NCI-H226 (cell line): Measurements from ENCODE around the gene GRIK2.

Experiments
- DNase-seq: peaks from one replicate; pipeline ENCODE4 v3.0.0-alpha.2; 2015

GRIK2 gene

DNA sequence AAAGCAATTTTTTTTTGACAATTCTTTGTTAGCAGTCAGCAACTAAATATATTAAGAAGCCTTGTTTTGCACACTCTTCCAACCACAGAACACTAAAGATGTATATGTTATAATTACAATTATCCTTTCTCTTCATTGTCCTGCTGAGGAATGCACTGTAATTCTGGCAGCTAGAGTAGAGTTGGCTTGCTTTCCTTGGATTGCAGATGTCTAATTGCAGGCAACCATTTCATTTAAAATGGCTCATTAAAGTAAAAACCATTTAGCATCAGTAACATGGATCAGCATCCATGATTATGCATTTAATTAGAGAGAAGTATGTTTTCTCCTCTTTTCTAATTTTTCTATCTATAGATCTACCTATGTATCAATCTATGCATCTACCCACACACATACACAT, 335.4 kb downstream of the GRIK2 start:
- no peak for DNase-seq

DNA sequence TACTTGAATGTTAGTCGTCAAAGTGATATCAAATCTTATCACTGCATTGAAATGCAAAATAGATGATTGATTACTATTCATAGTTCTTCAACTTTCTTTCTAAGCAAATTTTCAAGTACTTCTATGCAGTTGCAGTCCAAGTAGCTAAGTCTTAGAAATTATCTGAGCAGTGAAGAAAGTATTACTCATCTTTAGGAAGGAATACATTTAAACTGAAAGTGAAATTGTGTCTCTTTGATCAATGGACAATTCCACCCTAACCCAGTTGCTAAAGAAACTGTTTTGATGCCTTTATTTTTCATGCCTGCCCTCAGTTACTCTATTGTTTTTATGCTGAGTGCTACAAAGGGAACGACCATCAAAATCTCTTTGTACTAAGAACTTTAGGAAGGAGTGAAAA, 337.4 kb downstream of the GRIK2 start:
- DNase-seq = no peak

DNA sequence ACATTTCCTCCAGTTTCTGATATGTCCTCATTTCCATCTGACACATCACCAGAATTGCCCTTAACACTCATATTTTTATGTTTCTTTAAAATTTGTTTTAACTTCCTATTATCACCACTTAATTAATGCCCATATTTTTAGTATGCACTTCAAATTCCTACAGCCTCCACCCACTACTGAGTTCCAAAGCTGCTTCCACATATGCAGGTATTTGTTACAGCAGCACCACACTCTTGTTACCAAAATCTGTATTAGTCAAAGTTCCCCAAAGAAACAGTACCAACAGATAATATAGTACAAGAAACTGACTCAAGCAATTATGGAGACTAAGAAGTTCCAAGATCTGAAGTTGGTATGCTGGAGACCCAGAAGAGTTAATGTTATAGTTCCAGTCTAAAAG, 340.4 kb downstream of the GRIK2 start:
- no peak for DNase-seq

DNA sequence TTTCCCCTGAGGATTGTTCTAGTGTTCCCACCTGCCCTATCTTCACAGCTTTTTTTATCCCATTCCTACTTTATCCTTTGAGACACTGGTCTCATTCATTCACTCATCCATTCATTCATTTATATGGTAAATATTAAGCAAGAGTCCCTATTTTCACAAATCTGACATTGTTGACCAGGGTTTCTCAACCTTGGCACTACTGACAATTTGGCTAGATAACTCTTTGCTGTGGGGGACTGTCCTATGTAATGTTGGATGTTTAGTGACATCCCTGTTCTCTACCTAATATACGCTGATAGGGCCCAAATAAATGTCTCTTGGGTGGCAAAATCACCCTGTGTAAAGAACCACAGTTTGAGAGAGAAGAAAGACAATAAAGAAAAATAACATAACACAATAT, 345.0 kb downstream of the GRIK2 start:
- DNase-seq = no peak

DNA sequence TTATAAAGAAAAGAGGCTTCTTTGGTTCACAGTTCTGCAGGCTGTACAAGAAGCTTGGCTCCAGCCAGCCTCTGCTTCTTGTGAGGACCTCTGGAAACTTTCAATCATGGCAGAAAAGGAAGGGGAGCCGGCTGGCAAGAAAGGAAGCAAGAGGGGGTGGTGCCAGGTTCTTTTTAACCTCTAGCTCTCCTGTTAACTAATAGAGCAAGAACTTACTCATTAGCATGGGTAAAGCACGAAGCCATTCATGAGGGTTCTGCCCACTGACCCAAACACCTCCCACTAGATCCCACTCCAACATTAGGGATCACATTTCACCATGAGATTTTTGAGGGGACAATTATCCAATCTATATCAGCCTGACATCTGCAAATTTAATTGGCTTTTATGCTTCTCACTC, 347.1 kb downstream of the GRIK2 start:
- DNase-seq = no peak

DNA sequence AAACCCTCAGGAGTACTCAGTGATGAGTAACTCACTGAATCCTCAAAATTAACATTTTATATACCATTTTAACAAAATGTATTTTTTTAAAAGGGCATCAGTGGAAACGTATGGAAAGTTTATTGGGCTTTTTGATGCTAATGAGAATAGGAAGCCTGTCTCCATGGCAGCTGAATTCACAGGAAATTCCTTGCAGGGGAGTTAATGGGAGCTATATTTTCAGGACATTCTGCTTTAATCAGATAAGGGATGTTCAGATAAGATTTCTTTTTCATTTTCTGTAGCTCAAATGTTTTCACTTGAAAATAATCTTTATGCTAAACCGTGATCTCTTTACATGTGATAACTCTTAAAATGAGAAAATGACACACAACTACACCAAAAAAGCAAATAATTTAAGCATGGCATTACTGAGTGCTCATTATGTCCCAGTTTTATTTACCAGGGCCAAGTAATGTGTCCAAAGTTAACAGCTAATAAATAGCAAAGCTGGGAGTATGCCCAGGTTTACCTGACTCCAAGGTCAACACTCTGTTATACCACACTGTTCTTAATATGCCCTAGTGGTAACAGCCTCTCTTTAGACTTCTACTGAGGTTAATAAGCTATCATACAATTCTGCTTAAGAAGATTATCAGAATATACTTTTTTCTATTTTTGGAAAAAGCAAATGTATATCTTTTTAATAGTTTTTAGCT, 348.1 kb downstream of the GRIK2 start:
- no peak for DNase-seq

DNA sequence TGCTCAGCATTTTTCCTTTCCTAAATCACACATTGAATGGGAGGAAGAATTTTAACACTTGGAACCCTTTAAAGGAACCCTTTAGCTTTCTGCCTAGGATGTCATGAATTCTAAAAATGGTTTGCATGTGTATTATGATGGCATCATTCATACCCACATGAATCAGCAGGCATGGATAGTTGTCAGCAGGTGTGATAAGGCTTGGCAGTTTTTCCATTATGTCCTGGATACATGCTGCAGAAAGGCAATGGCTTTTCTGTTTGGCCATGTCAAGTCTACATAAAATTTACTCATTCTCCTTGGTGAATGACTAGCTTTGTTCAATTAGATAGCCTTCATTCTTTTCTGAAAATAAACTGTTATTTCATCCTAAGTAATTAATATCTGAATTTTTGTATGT, 353.7 kb downstream of the GRIK2 start:
- DNase-seq = peak; percentile 81

DNA sequence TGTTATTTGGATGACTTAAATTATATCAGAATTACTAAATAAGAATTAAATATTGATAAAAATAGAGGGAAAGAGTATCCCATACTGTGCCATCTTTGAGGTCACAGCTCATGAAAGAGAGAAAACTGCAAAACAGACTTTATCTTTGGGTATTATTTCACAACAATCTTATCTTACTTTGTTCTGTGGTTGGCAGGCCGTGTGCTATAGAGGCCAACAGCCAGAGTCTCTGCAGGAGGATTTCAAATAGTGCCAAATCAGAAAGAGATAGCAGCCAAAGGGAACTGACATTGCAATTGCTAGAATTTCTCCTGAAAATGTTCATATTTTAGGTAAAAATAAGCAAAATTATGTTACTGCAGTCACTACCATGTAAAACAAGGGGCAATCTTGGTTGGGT, 354.2 kb downstream of the GRIK2 start:
- DNase-seq = peak; percentile 75

DNA sequence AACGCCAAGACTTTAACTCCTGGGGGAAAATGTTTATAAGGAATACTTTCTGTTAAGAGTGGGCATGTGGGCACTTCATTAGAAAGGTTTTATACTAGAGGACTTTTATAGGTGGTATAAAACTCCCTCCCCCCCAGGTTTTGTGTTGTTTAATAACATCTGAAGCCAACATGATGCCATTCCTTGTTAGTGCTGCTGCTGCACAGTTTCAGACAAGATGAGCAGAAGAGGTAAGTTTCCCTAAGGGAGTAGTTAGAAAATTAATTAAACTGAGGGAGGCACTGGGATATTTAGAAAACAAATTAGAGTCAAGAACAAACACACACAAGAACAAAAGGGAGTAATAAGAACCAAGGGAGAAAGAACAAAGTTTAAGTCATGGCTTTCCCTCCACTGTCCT, 362.4 kb downstream of the GRIK2 start:
- no peak for DNase-seq

DNA sequence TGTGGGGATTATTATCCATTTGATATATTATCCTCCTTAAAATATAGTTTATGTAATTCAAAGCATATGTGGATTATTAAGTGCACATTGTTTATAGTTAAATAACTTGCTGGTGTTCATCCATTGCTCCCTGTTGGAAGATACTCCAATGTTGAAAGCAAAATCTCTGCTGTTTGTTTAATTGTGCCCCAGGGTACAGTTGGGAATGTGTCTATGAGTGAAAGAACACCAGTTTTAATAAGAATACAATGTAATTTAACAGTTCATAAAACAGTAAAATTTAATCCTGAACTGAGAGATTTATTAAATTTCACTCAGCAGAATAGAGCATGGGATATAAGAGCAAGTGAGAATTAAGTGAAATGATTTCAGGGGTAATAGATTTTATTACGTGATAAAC, 364.9 kb downstream of the GRIK2 start:
- DNase-seq = no peak

DNA sequence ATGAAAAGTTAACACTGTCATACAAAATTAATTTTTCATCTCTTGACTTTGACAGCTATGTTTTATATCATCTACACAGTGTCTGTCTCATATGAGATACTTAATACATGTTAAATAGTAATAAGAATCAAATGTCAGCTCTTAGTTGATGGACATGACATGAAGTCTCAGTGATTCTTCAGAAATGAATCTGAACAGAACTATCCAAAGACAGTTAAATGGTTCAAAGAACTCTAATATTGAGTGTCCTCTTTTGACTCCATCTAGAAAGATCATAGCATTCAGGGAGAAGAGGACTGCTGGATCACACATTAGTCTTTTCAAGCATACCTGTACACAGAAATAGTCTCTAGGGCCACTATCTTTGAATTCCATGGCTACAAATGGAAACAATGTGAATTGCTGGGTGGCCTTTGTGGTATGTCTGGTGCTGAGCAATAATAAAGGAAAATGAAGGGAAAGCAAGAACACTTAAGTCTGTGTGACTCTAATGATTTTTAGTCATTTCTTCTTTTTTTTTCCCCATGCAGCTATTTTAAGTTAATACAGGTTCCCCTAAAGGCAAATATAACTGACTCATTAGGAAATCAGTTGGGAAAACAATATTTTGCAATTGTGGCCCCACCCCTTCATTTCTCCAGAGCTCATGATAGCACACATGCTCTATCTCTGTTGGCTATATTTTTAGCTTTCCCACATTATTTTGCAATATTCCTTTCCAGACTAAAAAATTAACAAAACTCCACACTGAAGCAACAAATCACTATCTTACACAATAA, 367.5 kb downstream of the GRIK2 start:
- DNase-seq = peak; percentile 79

DNA sequence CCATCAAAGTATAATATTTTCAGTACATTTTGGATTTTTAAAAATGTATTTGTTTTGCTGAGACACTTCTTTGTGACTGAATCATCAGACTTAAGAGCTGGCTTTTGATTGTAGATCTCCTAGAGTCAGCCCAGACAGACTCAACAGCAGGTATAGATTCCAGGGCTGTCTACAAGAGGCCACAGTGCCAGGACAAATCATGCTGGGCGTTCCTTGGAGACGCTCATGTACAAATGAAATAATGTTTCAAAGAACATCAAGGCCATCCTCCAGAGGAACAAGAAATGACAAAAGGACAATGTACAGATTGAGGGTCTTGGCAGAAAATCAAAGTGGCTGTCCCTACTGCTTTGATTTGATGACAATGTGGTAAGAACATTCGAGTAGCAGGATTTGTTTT, 369.3 kb downstream of the GRIK2 start:
- DNase-seq = no peak

DNA sequence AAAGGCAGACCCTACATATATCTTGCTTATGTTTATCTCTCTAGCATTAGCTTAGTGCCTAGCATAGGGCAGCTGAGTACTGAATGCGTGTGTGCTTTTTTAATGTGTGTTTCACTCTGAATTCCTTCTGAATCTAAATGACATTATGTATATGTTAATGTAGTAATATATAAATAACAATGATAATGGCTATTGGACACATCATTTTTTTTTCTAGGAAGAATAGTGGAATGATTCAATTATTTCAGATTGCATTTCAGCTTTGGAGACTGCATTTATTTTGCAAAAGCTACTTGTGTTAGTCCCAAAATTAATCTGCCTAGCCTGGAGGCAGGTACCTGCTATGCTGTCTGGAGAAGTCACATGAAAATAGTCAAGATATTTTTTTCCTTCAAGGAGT, 371.8 kb downstream of the GRIK2 start:
- no peak for DNase-seq

DNA sequence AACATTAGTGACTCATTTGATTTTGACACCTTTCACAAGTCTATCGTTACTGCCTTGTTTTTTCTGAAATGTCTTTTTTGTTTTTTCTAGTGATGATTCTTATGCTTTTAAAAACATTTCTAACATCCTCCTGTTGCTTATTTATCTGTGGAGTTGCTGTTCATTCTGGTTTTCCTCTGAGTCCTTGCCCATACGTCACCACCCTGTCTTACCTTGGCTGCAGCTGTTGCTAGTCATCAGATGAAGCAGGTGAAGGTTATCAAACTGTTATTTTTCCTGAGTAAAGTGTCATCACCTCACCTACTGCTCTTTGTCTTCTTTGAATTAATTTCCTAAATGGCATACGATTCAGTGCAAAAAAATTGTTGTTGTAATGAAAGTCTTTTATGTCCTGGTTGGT, 376.6 kb downstream of the GRIK2 start:
- no peak for DNase-seq

DNA sequence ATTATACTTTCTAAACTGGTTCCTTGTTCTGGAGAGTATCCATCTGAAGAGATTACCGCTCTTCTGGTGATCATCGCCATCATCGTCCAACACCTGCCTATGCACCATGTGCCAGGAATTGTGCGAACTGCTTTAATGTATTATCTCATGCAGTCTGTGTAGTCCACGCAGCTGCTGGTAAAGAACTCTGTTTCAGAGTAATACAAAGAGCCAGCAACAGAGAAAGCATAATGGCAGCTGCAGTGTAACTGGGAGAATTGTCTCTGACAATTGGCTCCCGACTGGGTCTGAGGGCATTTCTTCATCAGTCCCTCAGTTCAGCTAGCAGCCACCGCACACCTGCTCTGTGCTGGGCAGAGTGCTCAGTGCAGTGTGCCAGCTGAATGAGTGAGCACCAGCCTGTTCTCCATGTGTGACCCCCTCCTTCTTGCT, 383.4 kb downstream of the GRIK2 start:
- no peak for DNase-seq

DNA sequence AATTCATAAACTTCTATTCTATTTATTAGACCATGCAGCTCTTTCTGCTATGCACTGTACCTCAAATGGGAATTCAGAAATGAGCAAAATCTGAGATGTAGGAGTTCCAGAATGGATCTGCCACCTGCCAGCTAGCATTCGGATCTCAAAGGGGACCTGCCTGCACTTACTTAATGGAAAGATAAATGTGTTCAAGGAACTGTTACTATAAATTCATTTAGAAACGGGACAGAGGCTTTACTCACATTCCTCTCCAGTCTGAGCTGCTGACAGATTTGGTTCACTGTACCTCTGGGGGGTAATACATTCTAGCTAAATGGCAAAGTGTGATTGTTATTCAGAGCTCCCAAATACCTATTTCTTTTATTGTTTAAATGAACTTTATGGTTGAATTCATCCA, 384.1 kb downstream of the GRIK2 start:
- DNase-seq = no peak

DNA sequence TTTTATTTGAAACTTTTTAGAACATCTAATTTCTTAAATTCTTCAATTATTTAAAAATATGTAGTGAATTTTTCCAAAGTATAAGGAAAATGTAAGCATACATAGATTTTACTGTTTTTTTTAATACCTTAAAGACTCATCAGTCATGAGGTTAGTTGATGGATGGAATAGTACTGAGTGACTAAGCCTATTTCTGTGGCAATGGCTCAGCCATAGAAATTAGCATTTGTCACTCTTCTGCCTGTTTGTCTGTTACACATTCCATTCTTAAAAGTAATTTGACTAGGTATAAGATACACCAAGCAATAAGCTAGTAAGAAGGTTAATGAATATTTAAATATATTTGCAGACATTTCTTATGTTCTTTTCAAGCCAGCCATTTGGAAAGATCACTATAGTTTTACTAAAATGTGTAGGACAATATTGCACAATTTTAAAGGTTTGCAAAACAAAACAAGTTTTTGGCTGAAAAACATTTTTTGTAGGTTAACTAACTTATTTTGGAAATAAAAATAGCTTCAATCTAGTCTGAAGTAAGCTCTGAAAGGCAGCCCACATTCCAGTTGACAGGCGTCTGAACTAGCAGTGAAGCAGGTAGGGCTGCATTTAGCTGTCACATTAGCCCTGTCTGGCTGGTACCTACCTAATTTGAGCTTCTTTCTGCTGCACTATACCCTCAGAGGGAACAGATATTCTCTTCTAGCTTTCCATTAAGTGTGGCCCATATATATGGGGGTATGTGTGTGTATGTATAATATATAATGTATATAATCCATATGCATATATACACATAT, 385.7 kb downstream of the GRIK2 start:
- DNase-seq = peak; percentile 38

DNA sequence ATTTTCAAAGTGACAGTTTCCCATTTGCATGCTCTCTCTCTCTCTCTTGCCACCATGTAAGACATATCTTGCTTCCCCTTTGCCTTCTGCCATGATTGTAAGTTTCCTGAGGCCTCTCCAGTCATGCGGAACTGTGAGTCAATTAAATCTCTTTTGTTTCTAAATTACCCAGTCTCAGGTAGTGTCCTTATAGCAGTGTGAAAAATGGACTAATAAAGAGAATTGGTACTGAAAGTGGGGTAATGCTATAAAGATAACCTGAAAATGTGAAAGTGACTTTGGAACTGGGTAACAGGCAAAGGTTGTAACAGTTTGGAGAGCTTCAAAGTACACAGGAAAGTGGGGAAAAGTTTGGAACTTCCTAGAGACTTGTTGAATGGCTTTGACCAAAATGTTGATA, 389.8 kb downstream of the GRIK2 start:
- DNase-seq = no peak

DNA sequence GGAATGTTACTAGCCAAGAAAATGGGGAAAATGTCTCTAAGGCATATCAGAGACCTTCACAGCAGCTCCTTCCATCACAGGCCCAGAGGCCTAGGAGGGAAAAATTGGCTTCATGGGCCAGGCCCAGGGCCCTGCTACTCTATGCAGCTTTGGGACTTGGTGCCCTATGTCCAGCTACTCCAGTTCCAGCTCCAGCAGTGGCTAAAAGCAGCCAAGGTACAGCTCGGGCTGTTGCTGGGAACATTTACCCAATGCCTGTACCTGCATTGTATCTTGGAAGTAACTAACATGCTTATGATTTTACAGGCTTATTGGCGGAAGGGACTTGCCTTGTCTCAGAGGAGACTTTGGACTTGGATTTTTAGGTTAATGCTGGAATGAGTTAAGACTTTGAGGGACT, 390.6 kb downstream of the GRIK2 start:
- no peak for DNase-seq

DNA sequence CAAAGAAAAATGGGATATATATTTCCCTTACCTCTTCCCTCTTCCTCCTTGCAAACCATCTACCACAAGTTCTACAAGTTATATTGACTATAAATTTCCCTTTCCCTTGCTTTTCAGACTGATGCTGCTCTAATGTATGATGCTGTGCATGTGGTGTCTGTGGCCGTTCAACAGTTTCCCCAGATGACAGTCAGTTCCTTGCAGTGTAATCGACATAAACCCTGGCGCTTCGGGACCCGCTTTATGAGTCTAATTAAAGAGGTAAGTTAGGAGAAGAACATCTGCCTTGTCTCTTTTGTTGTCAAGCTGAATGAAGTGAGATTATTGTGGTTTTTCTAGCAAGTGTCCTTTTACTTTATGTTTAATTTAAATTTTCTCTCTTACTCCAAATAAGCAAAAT, 406.0 kb downstream of the GRIK2 start:
- DNase-seq = no peak

DNA sequence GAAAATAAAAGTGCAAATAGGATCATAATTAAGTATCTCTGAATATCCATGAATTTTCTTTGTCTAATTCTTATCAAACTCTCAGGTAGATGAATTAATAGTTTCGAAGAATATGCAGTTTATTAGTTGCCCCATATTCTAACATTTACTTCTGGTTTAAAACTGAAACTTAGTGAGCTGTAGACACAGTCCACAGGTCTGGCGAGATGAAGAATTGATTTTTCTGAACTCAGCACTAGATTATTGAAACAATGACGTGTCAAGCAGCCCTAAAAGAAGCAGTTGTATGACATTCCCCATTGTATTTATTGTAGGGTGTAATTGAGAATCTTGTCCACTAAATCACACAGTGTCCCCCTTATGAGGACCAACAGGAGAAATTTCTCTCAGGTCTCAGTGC, 407.1 kb downstream of the GRIK2 start:
- DNase-seq = no peak

DNA sequence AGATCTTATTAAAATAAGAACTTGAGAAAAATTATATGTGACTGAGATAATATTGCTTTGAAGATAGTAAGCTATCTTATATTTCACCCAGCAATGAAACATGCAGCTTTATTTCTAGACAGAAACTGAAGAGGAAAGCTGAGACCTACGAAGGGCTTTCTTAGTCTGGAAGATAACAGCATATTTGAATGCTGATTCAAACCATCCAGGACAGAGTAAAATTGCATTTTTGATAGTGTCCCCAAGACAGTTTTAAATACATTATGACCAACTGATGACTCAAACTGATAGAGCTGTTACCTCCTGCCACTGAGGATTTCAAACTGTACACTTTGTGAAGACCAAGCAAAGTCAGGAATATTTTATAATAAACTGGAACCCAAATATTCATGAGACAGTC, 409.6 kb downstream of the GRIK2 start:
- peak; percentile 74 for DNase-seq

DNA sequence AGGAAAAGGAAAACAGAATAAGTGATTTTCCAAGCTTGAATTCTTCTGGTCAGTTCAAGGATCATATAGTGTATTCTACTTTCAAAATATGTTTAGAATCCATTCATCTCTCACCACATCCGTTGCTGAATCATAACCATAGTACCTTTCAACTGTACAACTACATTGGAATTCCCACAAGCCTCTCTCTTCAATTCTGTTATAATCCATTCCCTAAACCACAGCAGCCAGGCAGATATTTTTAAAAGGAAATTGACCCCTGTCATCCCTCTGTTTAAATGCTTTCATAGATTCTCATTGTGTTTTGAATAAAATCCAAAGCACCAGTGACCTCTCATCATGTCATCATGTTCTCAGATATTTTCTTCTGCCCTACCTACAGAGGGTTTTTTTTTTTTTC, 412.7 kb downstream of the GRIK2 start:
- DNase-seq = peak; percentile 96

DNA sequence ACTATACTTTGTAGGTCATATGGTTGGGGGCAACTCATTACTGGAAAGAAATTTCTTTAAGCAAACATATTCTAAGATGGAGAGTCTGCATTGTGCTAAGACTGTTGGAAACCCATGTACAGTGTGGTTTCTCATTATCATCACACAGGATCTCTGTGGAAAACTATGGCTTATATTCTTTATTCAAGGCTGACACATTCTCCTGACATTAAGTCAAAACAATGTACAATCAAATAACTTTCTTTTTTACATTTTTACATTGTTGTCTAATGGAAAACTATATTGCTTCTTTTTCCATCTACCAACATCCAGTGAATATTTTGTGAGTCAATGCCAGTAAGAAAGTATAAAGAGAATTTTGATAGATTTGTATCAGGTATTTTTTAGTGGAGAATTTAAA, 417.6 kb downstream of the GRIK2 start:
- DNase-seq = no peak
